ENCODE measurements around the gene MEP1A. TPM values are rescaled to one million over a fixed set of nuclear protein-coding genes. Genes with fewer than 3 reads are reported as not detected.
"Not testable (repeated sequence)": the region's sequence is repeated elsewhere in the genome, so short reads cannot be mapped to it uniquely, and the experiment has no call there.

The MEP1A gene
- total RNA-seq, 2 experiments from 2014 or later: not detected

DNA sequence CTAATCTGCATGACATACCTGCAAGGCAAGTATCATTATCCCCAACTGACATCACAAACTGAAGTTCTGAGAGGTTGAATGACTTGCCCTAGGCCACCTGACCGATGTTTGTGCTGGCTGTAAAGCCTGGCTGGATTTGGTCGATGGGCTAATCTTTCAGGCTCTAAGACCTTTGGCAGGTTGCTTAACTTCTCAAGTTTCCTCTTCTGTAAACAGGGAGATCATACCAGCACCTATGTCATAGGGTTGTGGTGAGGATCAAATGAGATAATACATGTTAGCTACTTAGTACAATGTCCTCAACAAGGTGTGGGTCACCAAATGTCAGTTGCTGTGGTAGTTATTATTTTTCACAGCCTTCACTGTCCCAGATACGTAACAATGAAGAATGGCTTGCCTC is 32.3 kb upstream of the MEP1A start:
- Mint-ChIP-seq H3K27ac (no peak overlapping the region), H3K4me3 (no peak overlapping the region), H3K4me1 (ENCODE audit: low read depth) (no peaks in the 10 kb centered on the region), H3K9me3 (no peaks in the 10 kb centered on the region), H3K27me3 (peaks cover 6% of the 10 kb centered on the region), H3K36me3 (no peaks in the 10 kb centered on the region)
- intact Hi-C loops (cut with micrococcal nuclease): no loop called here
- no peak for DNase-seq
- ChIA-PET CTCF (no interaction called here), POLR2A (no interaction called here)

DNA sequence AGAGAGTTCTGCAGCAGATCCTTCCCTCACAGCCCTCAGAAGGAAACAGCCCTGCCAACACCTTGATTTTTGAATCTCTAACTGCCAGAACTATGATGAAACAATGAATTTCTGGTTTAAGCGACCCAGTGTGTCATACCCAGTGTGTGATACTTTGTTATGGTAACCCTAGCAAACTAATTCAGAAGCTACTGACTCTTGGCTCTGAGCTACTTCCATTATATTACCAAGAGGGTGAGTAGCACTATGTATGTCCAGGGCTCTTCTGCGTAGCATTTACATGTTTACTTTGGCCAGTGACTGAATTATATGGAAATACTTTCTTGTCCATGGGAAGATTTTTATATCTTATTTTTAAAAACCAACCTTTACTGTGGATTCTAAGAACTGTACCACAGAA is 29.7 kb upstream of the MEP1A start:
- Mint-ChIP-seq H3K27ac (no peak overlapping the region), H3K4me3 (no peak overlapping the region), H3K4me1 (ENCODE audit: low read depth) (no peaks in the 10 kb centered on the region), H3K9me3 (peaks cover 3% of the 10 kb centered on the region), H3K27me3 (peaks cover 9% of the 10 kb centered on the region), H3K36me3 (no peaks in the 10 kb centered on the region)
- ChIA-PET POLR2A (no interaction called here), CTCF (interaction anchor here (1.4 kb wide), 1 partner anchor 9 kb away, joined by 3 read pairs; no protein-coding TSS in a partner anchor)
- intact Hi-C loops (cut with micrococcal nuclease): no loop called here
- no peak for DNase-seq

- H3K27me3 Mint-ChIP-seq; H3K4me1 Mint-ChIP-seq (ENCODE audit: low read depth); intact Hi-C loops (cut with micrococcal nuclease); H3K4me3 Mint-ChIP-seq; H3K27ac Mint-ChIP-seq; DNase-seq; H3K36me3 Mint-ChIP-seq; POLR2A ChIA-PET; H3K9me3 Mint-ChIP-seq: not testable (repeated sequence)
- CTCF ChIA-PET: interaction anchor here (1.4 kb wide), 1 partner anchor 10 kb away, joined by 3 read pairs; no protein-coding TSS in a partner anchor
Observed at GRCh38 chr6:46764280-46764679, 28.9 kb upstream of the MEP1A start.

GRCh38 chr6:46764961-46765360 is 28.2 kb upstream of the MEP1A start:
- POLR2A ChIA-PET: no interaction called here
- H3K36me3 Mint-ChIP-seq: no peaks in the 10 kb centered on the region
- H3K4me3 Mint-ChIP-seq: no peak overlapping the region
- intact Hi-C loops (cut with micrococcal nuclease): no loop called here
- no peaks in the 10 kb centered on the region for H3K4me1 Mint-ChIP-seq (ENCODE audit: low read depth)
- H3K27ac Mint-ChIP-seq: no peak overlapping the region
- peaks cover 9% of the 10 kb centered on the region for H3K27me3 Mint-ChIP-seq
- DNase-seq: no peak
- CTCF ChIA-PET: interaction anchor here (1.4 kb wide), 1 partner anchor 10 kb away, joined by 3 read pairs; no protein-coding TSS in a partner anchor
- peaks cover 3% of the 10 kb centered on the region for H3K9me3 Mint-ChIP-seq

- Mint-ChIP-seq H3K9me3 (peaks cover under 1% of the 10 kb centered on the region), H3K27ac (no peak overlapping the region), H3K36me3 (no peaks in the 10 kb centered on the region), H3K4me3 (no peak overlapping the region), H3K27me3 (peaks cover 6% of the 10 kb centered on the region), H3K4me1 (ENCODE audit: low read depth) (no peaks in the 10 kb centered on the region)
- intact Hi-C loops (cut with micrococcal nuclease): no loop called here
- ChIA-PET POLR2A (no interaction called here), CTCF (no interaction called here)
- DNase-seq: no peak
Observed at GRCh38 chr6:46772016-46772415, 21.2 kb upstream of the MEP1A start.

GRCh38 chr6:46772762-46773161 is 20.4 kb upstream of the MEP1A start:
- Mint-ChIP-seq H3K27me3 (peaks cover 4% of the 10 kb centered on the region), H3K4me1 (ENCODE audit: low read depth) (no peaks in the 10 kb centered on the region), H3K36me3 (no peaks in the 10 kb centered on the region), H3K27ac (no peak overlapping the region), H3K4me3 (no peak overlapping the region), H3K9me3 (no peaks in the 10 kb centered on the region)
- no peak for DNase-seq
- ChIA-PET CTCF (no interaction called here), POLR2A (no interaction called here)
- intact Hi-C loops (cut with micrococcal nuclease): no loop called here

DNA sequence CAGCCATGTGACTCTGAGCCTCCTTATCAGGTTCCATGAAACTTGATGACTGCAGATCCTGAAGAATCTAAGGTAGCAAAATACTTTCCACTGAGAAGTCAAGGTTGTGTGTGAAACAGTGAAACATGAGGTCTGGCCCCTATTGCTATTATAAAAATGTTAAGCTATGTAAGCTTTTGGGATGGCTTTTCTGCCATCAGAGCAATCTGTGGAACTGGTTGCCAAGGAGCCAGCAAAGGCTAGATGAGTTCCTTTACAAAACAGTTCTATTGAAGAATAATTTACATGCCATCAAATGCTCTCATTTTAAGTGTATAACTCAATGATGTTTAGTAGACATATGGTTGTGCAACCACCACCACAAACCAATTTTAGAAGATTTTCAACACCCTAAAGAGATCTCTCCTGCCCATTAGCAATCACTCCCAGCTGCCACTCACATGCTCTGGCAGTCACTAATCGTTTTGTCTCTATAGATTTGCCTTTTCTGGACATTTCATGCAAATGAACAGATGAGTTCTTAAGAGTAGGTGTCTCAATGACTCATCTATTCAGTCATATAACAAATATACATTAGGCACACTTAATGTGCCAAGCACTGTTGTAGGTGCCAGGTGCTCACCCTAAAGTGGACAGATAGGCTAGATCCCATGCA is 19.9 kb upstream of the MEP1A start:
- H3K4me1 Mint-ChIP-seq (ENCODE audit: low read depth): no peaks in the 10 kb centered on the region
- DNase-seq: no peak
- H3K27me3 Mint-ChIP-seq: peaks cover 2% of the 10 kb centered on the region
- intact Hi-C loops (cut with micrococcal nuclease): no loop called here
- H3K4me3 Mint-ChIP-seq: no peak overlapping the region
- ChIA-PET CTCF (no interaction called here), POLR2A (no interaction called here)
- no peak overlapping the region for H3K27ac Mint-ChIP-seq
- H3K36me3 Mint-ChIP-seq: no peaks in the 10 kb centered on the region
- H3K9me3 Mint-ChIP-seq: no peaks in the 10 kb centered on the region

- H3K4me3 Mint-ChIP-seq; POLR2A ChIA-PET; H3K4me1 Mint-ChIP-seq (ENCODE audit: low read depth); H3K27me3 Mint-ChIP-seq; H3K36me3 Mint-ChIP-seq; CTCF ChIA-PET; intact Hi-C loops (cut with micrococcal nuclease); H3K27ac Mint-ChIP-seq; H3K9me3 Mint-ChIP-seq; DNase-seq: not testable (repeated sequence)
Observed at GRCh38 chr6:46774736-46775135, 18.5 kb upstream of the MEP1A start.

- peaks cover 2% of the 10 kb centered on the region for H3K27me3 Mint-ChIP-seq
- ChIA-PET CTCF (no interaction called here), POLR2A (no interaction called here)
- intact Hi-C loops (cut with micrococcal nuclease): no loop called here
- no peak for DNase-seq
- H3K4me3 Mint-ChIP-seq: no peak overlapping the region
- no peaks in the 10 kb centered on the region for H3K4me1 Mint-ChIP-seq (ENCODE audit: low read depth)
- no peaks in the 10 kb centered on the region for H3K36me3 Mint-ChIP-seq
- no peaks in the 10 kb centered on the region for H3K9me3 Mint-ChIP-seq
- no peak overlapping the region for H3K27ac Mint-ChIP-seq
Observed at GRCh38 chr6:46776070-46776712, 17.0 kb upstream of the MEP1A start.

DNA sequence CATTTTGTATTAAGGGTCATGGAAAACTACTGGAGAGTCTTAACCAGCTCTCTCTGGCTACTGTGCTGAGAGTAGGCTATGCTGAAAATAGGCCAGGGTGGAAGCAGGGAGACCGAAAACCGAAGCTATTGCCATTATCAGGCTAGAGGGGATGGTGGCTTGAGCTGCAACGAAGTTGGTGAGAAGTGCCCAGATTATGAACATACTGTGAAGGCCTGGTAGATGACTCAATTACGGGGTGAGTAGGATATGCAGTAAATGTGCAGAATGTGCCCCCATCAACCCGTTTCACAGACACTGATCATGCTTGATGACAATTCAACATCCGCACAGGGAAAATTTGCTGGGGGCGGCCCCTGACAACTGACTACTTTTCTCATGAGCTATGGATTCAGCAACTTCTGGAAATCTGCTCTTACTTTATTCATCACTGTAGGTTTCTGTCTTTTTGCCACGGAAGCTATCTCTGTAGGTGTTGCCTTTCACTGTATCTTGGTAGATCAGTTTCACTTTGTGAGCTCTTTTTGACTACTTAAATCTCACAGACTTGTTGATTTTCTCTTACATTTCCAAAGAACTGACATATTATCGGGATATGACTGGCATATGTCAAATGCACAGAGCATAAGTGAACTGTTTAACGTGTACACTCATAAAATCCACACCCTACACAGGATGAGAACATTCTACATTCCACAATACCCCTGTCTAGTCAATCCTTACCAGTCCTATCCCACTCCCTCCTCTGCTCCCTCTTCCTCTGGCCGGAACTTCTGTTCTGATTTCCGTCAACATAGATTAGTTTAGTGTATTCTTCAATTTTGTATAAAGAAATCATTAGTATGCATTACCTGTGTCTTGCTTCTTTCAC is 15.5 kb upstream of the MEP1A start:
- intact Hi-C loops (cut with micrococcal nuclease): no loop called here
- no peak overlapping the region for H3K27ac Mint-ChIP-seq
- CTCF ChIA-PET: no interaction called here

DNA sequence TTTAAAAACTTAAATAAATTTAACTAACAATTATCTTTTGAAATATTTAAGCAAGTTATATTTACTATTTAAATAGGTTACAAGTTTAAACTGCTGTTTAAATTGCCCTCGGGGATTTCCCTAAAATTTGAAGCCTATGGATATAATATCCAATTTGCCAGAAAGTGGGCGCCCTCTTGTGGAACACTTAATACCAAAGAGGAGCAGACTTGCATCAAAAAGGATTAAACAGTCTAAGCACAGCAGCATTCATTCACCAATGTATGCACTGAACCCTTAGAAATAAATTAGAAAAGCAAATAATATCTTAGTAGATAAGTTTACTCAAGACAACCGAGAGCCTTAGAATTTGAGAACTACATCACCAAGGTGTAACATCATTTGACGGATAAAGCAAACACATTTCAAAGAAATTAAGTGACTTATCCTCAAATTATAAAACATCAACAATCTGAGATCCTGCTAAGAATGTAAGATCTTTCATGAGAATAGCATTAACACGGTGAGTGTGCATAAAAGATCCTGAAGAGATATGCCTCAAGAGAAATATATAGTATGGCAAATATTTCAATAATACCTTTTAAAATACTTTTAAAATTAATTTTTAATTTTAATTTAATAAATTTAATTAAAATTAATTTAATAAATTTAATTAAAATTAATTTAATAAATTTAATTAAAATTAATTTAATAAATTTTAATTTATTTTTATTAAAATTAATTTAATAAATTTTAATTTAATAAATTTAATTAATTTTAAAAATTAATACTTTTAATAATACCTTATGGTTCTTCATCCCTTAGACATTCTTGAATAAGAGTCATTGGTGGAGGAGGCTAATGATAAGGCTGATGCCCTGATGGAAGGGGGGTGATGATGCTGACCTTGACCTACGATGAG is 11.5 kb upstream of the MEP1A start:
- Mint-ChIP-seq H3K27me3 (peaks cover 3% of the 10 kb centered on the region), H3K9me3 (no peaks in the 10 kb centered on the region), H3K36me3 (no peaks in the 10 kb centered on the region), H3K4me1 (ENCODE audit: low read depth) (no peaks in the 10 kb centered on the region), H3K27ac (no peak overlapping the region), H3K4me3 (no peak overlapping the region)
- intact Hi-C loops (cut with micrococcal nuclease): loop anchor here (1.0 to 5.0 kb wide), 3 partner anchors 77 to 559 kb away; no protein-coding TSS in a partner anchor
- POLR2A ChIA-PET: no interaction called here
- DNase-seq: peak; percentile 24
- CTCF ChIA-PET: no interaction called here

More for the DNA sequence above, 15.5 kb upstream of the MEP1A start:
- H3K4me3 Mint-ChIP-seq: no peak overlapping the region
- DNase-seq: no peak
- POLR2A ChIA-PET: no interaction called here
- no peaks in the 10 kb centered on the region for H3K4me1 Mint-ChIP-seq (ENCODE audit: low read depth)
- peaks cover 1% of the 10 kb centered on the region for H3K27me3 Mint-ChIP-seq
- no peaks in the 10 kb centered on the region for H3K36me3 Mint-ChIP-seq
- H3K9me3 Mint-ChIP-seq: no peaks in the 10 kb centered on the region

DNA sequence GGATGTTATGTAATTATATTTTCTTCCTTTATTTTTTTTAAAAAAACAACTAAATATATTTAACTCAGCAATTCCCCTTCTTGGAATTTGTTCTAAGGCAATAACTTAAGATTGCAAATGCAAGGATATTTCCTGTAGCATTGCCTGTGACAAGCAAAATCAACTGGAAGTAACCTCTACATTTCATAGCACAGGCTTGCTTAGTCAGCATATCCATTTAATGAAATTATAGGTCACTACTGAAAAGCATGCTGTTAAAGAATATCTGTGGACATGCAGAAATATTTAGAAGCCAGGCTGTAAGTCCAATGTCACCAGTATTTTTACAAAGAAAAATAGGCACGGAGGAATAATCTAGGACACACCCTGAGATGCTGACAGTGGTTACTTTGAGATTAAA is 8.7 kb upstream of the MEP1A start:
- intact Hi-C loops (cut with micrococcal nuclease): loop anchor here (5.0 kb wide), 1 partner anchor 562 kb away; no protein-coding TSS in a partner anchor
- no peaks in the 10 kb centered on the region for H3K36me3 Mint-ChIP-seq
- CTCF ChIA-PET: no interaction called here

More for the DNA sequence above, 8.7 kb upstream of the MEP1A start:
- POLR2A ChIA-PET: no interaction called here
- Mint-ChIP-seq H3K9me3 (no peaks in the 10 kb centered on the region), H3K27ac (no peak overlapping the region), H3K4me1 (ENCODE audit: low read depth) (no peaks in the 10 kb centered on the region), H3K27me3 (peaks cover 3% of the 10 kb centered on the region), H3K4me3 (no peak overlapping the region)
- no peak for DNase-seq
